Epidermal melanocyte (primary cell): ENCODE results near the gene FSD1.
A peak's percentile ranks its signal among the peaks of the same experiment; 100 is the strongest.

ENCODE experiments used
- DNase-seq: peaks from one replicate; pipeline ENCODE4 v3.0.0; 2011; ENCODE audit warnings: low spot score; ENCODE audit not compliant: insufficient read length

The FSD1 gene

GRCh38 chr19:4362101-4362828 is 57.9 kb downstream of the FSD1 start:
- no peak for DNase-seq

GRCh38 chr19:4362831-4363545 is 58.6 kb downstream of the FSD1 start:
- no peak for DNase-seq

- no peak for DNase-seq
Measured at GRCh38 chr19:4363571-4364304, 59.3 kb downstream of the FSD1 start.

- no peak for DNase-seq
Measured at GRCh38 chr19:4365341-4365740, 60.9 kb downstream of the FSD1 start.

GRCh38 chr19:4365791-4366665 is 61.6 kb downstream of the FSD1 start:
- no peak for DNase-seq

GRCh38 chr19:4366666-4367335 is 62.4 kb downstream of the FSD1 start:
- DNase-seq: no peak

- DNase-seq: peak; percentile 3
Measured at GRCh38 chr19:4367336-4367723, 62.9 kb downstream of the FSD1 start.

GRCh38 chr19:4367781-4368127 is 63.4 kb downstream of the FSD1 start:
- no peak for DNase-seq

GRCh38 chr19:4368128-4368820 is 63.9 kb downstream of the FSD1 start:
- no peak for DNase-seq

GRCh38 chr19:4369109-4369887 is 64.9 kb downstream of the FSD1 start:
- DNase-seq: peak; percentile 11

GRCh38 chr19:4369888-4370260 is 65.5 kb downstream of the FSD1 start:
- peak; percentile 43 for DNase-seq

GRCh38 chr19:4370418-4371041 is 66.1 kb downstream of the FSD1 start:
- DNase-seq: no peak

- no peak for DNase-seq
Measured at GRCh38 chr19:4371247-4372164, 67.1 kb downstream of the FSD1 start.

GRCh38 chr19:4372165-4373012 is 68.0 kb downstream of the FSD1 start:
- no peak for DNase-seq

GRCh38 chr19:4373013-4373367 is 68.6 kb downstream of the FSD1 start:
- no peak for DNase-seq
